ENCODE measurements around the gene ARHGEF40.

DNA sequence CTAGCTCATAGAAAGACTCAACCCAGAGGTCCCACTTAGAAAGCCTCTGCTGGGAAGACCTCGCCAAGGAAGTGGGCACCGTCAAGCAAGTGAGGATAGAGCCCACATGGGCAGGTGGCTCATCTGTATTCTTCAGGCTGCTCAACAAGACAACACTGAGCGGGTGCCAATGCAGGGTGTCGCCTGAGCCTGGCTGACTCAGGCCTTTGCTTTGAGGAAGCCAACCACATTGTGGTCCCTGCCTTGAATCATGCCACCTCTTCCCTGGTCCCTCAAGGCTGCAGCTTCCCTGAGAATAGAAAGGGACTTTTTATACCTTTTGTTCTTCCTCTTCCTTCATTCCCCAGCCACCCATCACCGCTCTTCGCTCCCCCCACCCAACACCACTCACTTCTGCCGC, 33.4 kb upstream of the ARHGEF40 start:
- TF ChIP-seq EZH2phosphoT487 (IDR thresholded peaks at IDR 0.05; ENCODE audit: low read depth), result no peak
- TF ChIP-seq, protein P1, sequence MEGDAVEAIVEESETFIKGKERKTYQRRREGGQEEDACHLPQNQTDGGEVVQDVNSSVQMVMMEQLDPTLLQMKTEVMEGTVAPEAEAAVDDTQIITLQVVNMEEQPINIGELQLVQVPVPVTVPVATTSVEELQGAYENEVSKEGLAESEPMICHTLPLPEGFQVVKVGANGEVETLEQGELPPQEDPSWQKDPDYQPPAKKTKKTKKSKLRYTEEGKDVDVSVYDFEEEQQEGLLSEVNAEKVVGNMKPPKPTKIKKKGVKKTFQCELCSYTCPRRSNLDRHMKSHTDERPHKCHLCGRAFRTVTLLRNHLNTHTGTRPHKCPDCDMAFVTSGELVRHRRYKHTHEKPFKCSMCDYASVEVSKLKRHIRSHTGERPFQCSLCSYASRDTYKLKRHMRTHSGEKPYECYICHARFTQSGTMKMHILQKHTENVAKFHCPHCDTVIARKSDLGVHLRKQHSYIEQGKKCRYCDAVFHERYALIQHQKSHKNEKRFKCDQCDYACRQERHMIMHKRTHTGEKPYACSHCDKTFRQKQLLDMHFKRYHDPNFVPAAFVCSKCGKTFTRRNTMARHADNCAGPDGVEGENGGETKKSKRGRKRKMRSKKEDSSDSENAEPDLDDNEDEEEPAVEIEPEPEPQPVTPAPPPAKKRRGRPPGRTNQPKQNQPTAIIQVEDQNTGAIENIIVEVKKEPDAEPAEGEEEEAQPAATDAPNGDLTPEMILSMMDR (IDR thresholded peaks at IDR 0.05; ENCODE audit: low read depth, low read length), result no peak
